ENCODE data around the gene TNRC6C.
"Not testable (repeated sequence)": the region's sequence is repeated elsewhere in the genome, so short reads cannot be mapped to it uniquely, and the experiment has no call there.

Gene TNRC6C

DNA sequence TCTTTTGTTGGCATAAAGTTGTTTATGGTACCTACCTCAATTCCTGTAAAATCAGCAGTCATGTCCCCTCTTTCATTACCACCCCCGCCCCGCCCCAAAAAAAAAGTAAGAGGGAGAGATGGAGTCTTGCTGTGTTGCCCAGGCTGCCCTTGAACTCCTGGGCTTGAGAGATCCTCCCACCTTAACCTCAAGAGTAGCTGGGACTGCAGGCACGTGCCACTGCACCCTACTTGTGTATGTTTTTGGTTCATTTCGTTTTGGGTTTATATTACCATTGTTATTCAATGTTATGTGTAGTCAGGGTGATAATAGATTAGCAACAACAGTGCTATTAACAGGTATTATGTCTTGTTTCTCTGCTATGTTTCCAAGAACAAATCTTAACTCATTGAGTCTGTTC is 15.9 kb downstream of the TNRC6C start:
- no peak for DNase-seq (ENCODE audit: extremely low spot score)
- TF ChIP-seq, protein P1, sequence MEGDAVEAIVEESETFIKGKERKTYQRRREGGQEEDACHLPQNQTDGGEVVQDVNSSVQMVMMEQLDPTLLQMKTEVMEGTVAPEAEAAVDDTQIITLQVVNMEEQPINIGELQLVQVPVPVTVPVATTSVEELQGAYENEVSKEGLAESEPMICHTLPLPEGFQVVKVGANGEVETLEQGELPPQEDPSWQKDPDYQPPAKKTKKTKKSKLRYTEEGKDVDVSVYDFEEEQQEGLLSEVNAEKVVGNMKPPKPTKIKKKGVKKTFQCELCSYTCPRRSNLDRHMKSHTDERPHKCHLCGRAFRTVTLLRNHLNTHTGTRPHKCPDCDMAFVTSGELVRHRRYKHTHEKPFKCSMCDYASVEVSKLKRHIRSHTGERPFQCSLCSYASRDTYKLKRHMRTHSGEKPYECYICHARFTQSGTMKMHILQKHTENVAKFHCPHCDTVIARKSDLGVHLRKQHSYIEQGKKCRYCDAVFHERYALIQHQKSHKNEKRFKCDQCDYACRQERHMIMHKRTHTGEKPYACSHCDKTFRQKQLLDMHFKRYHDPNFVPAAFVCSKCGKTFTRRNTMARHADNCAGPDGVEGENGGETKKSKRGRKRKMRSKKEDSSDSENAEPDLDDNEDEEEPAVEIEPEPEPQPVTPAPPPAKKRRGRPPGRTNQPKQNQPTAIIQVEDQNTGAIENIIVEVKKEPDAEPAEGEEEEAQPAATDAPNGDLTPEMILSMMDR (IDR thresholded peaks at IDR 0.05; ENCODE audit: control extremely low read depth, extremely low read depth, low read depth, missing control alignments): no peak
- CTCF ChIA-PET: interaction anchor here (2.7 kb wide), 1 partner anchor 12 kb away, joined by 9 read pairs; no protein-coding TSS in a partner anchor
- POLR2A ChIA-PET: no interaction called here

DNA sequence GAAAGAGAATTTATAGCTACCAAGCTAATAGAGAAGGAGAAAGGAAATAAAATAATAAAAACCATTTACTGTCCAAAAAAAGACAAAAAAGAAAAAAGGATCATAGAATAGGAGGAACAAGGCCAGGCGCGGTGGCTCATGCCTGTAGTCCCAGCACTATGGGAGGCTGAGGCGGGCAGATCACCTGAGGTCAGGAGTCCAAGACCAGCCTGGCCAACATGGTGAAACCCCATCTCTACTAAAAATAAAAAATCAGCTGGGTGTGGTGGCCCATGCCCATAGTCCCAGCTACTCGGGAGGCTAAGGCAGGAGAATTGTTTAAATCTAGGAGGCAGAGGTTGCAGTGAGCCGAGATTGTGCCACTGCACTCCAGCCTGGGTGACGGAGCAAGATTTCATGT is 23.9 kb downstream of the TNRC6C start:
- POLR2A ChIA-PET; DNase-seq (ENCODE audit: extremely low spot score): not testable (repeated sequence)
- CTCF ChIA-PET: interaction anchor here (1.0 kb wide), 1 partner anchor 20 kb away, joined by 3 read pairs; no protein-coding TSS in a partner anchor

DNA sequence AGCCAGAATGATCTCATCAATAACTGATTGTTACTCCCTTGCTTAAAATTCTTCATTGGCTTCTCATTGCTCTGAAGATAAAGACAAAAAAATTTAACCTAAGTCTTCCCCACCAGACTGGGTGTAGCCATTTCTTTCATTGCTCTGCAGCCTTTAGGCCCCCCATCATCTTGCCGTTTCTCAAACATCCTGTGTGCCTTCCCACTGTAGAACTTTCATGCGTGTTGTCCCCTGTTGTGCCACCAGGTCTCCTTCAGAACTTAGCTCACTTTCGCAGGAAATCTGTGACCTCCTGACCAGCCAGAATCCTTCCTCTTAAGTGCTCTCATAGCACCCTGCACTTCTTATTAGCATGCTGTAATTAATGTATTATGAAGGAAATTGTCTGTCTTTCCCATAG is 31.8 kb downstream of the TNRC6C start:
- POLR2A ChIA-PET: no interaction called here

DNA sequence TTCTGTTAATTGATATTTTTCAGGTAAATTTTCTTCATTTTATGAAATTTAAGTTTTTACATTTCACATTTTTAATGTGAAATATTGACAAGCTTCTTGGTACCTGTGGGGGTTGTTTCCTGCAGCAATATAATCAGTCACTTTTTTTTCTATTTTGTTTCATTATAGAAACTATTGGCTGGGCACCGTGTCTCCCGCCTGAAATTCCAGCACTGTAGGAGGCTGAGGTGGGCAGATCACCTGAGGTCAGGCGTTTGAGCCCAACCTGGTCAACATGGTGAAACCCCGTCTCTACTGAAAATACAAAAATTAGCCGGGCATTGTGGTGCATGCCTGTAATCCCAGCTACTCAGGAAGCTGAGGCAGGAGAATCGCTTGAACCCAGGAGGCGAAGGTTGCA is 35.2 kb downstream of the TNRC6C start:
- POLR2A ChIA-PET; DNase-seq (ENCODE audit: extremely low spot score): not testable (repeated sequence)
- CTCF ChIA-PET: interaction anchor here (1.2 kb wide), 1 partner anchor 19 kb away, joined by 3 read pairs; no protein-coding TSS in a partner anchor

More for the DNA sequence above, 31.8 kb downstream of the TNRC6C start:
- CTCF ChIA-PET: interaction anchor here (1.7 kb wide), 1 partner anchor 22 kb away, joined by 7 read pairs; no protein-coding TSS in a partner anchor
- TF ChIP-seq, protein P1 (IDR thresholded peaks at IDR 0.05; ENCODE audit: control extremely low read depth, extremely low read depth, low read depth, missing control alignments): no peak
- no peak for DNase-seq (ENCODE audit: extremely low spot score)

DNA sequence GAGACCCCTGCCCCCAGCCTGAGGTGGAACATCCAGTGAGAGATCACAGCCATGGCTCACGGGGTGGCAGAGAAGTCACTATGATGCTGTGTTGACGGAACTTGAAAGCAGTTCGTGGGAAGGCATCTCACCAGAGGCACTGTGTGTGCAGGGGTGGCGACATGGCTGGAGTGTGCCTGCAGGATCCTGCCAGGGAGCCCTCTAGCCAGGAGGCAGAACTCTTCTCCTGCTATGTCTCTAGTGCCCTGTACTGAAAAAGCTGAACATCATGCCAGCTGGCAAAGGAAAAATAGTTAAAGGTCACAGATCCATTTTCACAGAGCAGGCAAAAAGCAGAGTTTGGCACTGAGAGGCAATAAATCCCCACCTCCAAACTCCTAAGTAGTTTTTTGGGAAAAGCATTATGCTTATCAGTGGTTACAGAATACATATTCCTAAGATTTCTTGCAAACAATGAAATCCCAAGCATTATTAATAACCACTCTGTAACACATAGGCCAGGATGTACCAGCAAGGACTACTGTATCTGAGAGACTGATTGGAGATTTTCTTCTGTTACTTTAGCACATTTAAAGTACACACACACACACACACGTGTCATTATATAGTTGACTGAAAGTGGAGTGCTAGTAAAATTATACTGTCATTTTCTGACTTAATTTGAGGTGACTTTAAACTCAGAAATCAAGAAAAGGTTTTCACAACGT is 36.8 kb downstream of the TNRC6C start:
- CTCF ChIA-PET: interaction anchor here (1.5 kb wide), 1 partner anchor 19 kb away, joined by 3 read pairs; no protein-coding TSS in a partner anchor
- TF ChIP-seq, protein P1 (IDR thresholded peaks at IDR 0.05; ENCODE audit: control extremely low read depth, extremely low read depth, low read depth, missing control alignments): no peak
- no peak for DNase-seq (ENCODE audit: extremely low spot score)
- POLR2A ChIA-PET: no interaction called here

DNA sequence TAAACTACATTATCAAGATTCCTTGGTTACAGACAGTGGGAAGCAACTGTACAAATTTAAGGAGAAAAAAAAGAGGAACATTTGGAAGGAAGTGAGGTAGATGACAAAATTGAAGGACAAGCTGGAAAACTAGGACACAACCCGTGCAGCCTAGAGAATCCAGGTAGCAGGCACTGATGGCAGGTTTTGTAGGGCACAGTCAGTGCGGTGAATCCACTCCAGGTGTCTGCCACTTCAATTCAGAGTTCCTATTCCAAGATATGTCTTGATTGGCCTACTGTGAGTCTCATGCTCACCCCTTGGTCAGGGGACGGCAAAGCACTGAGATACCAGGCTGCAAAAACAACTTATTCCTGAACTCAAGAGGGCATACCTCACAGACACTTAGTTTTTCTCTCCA is 37.8 kb downstream of the TNRC6C start:
- POLR2A ChIA-PET: no interaction called here
- TF ChIP-seq, protein P1 (IDR thresholded peaks at IDR 0.05; ENCODE audit: control extremely low read depth, extremely low read depth, low read depth, missing control alignments): no peak
- CTCF ChIA-PET: interaction anchor here (1.5 kb wide), 1 partner anchor 18 kb away, joined by 3 read pairs; no protein-coding TSS in a partner anchor
- DNase-seq (ENCODE audit: extremely low spot score): no peak

DNA sequence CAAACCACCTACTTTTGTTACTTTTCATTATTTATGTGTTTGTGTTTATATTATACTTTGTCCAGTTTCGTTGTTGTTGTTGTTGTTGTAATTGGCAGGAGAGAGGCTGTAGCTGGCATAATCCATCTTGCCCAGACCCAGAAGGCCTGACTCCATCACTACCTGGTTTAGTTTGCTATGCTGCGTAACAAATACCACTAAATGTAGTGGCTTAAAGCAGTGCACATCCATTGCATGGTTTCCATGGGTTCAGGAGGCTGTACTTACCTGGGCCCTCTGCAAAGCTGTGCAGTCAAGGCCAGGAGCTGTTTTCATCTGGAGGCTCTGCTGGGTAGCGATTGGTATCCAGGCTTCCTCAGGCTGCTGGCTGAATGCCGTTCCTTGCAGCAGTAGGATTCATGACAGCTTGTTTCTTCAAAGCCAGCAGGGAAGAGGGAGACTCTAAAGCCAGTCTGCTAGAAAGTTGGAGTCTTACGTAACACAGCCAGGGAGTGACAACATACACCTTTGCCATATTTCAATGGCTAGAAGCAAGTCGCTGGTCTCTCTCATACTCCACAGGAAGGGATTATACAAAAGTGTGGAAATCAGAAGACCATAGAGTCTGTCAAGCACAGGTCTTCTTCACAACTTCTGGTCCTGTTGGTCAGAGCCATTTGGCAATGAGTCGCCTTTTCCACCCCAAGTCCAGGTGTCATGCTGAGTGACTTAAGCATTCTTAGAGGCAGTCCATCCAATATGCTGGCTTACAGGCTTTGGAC is 41.1 kb downstream of the TNRC6C start:
- CTCF ChIA-PET: interaction anchor here (1.2 kb wide), 1 partner anchor 13 kb away, joined by 4 read pairs; no protein-coding TSS in a partner anchor
- no peak for DNase-seq (ENCODE audit: extremely low spot score)
- POLR2A ChIA-PET: no interaction called here
- TF ChIP-seq, protein P1 (IDR thresholded peaks at IDR 0.05; ENCODE audit: control extremely low read depth, extremely low read depth, low read depth, missing control alignments): no peak
